Suppressor macrophage (primary cell): ENCODE results near the gene CEACAM1.
"Not testable (repeated sequence)": the region's sequence is repeated elsewhere in the genome, so short reads cannot be mapped to it uniquely, and the experiment has no call there.

Source experiments
- DNase-seq, 4 experiments: peaks; one replicate each; pipeline ENCODE4 v3.0.0-alpha.2; 2020 to 2022
- total RNA-seq, 17 experiments: gene quantifications; one replicate each; lab custom pipeline; 2026; ENCODE audit warnings: mixed read lengths in 6 of 17, inconsistent platforms in 3 of 17; lab: John Stamatoyannopoulos, UW

Gene CEACAM1
- 0 to 3.2 (median 0.03) reads per million in 17 experiments for total RNA-seq

DNA sequence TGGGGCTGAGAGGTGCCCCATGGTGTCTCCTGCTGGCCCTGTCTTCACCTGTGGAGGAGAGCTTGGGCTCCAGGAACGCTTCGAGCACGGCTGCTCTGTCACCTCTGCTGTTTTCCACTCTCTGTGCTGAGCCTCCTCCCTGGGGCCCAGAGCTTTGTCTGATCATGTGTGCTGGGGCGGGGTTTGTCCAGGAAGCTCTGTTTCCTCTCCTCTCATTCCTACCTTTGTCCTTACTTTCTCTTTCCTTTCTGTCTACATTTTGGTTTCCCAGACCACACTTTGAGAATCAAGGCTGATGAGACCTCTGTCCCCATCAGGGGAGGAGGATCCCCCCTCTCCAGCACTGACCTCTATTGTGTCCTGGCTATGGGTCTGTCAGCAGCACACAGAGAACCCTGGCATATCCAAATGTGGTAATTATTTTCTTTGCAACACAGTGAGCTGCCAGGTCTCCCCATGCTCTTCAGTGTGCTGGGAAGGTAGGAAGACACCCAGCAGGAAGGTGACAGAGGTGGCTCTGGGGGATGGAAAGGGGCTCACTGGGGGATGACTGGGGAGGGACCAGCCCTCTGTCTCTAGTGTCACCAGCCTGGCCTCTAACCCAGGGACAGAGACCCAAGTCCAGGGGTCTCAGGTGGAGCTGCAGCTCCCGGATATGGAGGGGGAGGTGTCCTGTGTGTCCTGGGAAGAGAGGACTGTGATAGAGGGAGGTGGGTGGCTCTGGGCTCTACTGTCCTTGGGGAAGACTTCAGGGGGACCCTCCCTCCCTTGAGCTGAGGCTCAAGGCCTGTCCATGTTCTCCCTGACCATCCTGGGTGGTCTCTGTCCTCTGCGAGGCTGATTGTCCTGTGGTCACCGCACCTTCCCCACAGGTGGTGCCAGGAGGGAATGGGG lies at the start of gene CEACAM1:
CEACAM1 (minus strand) TSS at position 128 of the 894 bp plus-strand sequence; CDS start at position 21, 107 bp downstream.
- DNase-seq, result peak; percentile 12 to 52 (median 39)

GRCh38 chr19:42577016-42577415 lies 48.7 kb upstream of the CEACAM1 start:
- DNase-seq, result peak in 3 of 4 experiments; percentile 41 to 56 (median 47)

GRCh38 chr19:42576241-42576640 lies 48.0 kb upstream of the CEACAM1 start:
- DNase-seq, result no peak

DNA sequence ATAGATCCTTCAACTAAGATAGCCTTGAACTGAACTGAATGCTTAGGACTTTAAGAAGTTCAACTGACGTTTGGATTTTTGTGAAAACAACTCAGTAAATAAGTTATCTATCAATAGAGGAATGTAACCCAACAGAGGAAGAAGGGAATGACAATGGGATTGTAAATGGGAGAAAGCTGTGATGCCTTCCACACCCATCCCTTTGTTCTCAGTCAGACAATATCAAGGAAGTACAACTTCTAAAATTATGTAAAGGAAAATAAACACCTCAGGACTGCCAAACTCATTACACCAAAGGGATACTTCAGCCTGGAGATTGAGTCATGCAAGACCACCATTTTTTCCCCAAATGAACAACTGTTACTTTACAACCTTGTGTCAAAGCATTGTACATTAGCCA lies 45.4 kb upstream of the CEACAM1 start:
- DNase-seq, result no peak

GRCh38 chr19:42571116-42571515 lies 42.8 kb upstream of the CEACAM1 start:
- peak in 2 of 4 experiments; percentile 44 to 51 for DNase-seq

DNA sequence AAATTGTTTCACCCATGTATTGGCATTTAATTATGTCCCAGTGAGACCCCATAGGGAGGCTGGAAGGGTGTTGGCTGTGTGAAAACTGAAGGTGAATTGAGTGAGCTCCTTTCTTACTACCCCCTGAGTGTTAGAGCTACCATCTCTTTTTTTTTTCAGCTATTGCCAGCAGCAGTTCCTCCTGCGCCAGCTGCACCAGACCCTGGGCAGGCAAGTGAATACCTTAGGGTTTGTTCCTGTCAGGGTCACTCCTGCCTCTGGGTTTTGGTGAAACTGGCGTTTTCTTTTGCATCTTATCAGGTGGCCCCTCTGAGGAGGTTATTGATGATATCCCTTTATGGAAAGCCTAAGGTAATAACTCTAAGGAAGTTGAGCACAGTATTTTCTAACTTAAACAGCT lies 40.9 kb upstream of the CEACAM1 start:
- no peak for DNase-seq

GRCh38 chr19:42568006-42568405 lies 39.7 kb upstream of the CEACAM1 start:
- DNase-seq, result peak; percentile 33 to 79 (median 62)

DNA sequence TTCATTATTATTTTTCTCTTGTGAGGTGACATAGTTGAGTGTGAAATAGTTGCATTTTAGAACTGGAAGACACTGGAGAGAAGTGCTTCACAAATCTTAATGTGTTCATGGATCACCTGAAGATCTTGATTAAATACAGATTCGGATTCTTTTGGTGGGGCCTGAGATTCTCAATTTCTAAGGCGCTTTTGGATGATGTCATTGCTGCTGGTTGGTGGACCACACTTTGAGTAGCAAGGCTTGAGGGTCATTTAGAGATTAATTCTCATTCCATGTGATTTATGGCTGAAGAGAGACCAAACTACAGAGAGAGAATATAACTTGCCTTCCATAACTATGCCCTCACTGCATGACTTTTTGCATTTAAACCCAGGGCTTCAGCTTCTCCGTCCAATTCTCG lies 39.3 kb upstream of the CEACAM1 start:
- no peak for DNase-seq

GRCh38 chr19:42563352-42564210 lies 35.3 kb upstream of the CEACAM1 start:
- peak; percentile 65 to 76 (median 68) for DNase-seq

GRCh38 chr19:42561512-42561911 lies 33.2 kb upstream of the CEACAM1 start:
- no peak for DNase-seq

GRCh38 chr19:42560731-42561130 lies 32.5 kb upstream of the CEACAM1 start:
- no peak for DNase-seq

DNA sequence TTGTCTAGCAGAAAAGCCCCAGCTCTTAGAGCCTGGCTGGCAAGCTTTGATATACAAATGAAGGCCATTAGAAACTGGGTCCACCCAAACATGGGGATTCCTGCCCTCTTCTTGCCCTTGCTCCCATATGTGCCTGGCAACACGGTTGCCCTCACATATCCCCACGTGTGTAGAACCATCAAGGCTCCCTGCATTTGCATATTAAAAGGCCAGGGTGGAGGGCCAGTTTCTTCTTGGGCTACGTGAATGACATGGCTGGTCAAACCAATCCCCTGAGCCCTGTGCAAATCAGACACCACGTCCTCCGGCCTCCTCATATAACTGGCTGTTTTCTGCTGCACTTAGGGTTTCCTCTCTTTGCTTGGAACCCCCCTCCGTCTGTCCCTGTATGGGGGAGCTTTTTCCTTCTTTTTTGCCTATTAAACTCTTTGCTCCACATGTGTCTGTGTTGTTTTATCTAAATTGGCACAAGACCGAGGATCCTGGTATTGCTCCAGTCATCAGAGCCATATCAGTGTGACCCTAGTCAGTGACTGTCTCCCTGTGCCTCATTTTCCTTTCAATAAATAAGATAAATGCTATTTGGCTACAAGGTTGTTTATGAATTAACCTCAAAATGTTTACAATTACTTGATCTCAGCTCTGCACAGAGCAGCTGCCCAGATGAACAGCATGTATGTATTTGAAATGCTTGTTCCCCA lies 30.3 kb upstream of the CEACAM1 start:
- DNase-seq, result no peak

GRCh38 chr19:42557386-42557871 lies 29.1 kb upstream of the CEACAM1 start:
- DNase-seq, result not testable (repeated sequence)

DNA sequence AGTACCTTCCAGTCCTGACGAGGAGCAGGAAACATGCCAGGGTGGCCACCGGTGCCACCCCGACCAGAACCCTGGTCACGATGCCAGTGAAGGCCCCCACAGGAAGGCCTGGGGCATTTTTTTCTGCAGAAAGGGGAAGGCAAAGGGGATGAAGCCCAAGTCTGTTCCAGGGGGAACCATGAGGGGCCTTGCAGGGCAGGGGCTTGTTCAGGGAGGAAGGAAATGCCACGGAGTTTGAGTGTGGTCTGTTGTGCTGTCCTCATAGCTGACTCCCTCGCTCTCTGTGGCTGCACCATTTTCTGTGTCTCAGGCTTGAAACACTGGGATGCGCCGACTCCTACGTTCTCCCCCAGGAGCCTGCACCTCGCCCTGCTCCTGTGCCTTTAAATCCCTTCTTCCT lies 27.5 kb upstream of the CEACAM1 start:
- peak in 1 of 4 experiments; percentile 27 for DNase-seq

DNA sequence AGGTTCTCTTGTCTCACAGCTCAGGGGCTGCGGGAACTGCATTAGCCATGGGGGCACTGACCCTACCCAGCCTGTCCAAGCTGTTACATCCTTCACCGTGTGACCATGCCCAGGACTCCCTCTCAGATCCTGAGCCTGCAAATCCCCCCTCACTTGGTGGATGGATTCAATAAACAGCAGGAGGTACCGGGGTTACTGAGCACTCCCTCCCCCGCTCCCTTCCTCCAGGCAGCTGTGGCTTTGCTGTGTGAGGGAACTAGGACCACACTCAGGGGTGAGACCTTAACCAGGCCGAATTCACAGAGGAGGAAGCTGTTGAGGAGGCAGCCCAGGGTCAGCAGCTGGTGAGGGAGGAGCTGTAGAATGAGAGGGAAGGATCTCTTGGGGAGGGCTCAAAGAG lies 27.0 kb upstream of the CEACAM1 start:
- peak; percentile 51 to 75 (median 66) for DNase-seq

- DNase-seq, result no peak
Observed at GRCh38 chr19:42554046-42554575, 25.8 kb upstream of the CEACAM1 start.

DNA sequence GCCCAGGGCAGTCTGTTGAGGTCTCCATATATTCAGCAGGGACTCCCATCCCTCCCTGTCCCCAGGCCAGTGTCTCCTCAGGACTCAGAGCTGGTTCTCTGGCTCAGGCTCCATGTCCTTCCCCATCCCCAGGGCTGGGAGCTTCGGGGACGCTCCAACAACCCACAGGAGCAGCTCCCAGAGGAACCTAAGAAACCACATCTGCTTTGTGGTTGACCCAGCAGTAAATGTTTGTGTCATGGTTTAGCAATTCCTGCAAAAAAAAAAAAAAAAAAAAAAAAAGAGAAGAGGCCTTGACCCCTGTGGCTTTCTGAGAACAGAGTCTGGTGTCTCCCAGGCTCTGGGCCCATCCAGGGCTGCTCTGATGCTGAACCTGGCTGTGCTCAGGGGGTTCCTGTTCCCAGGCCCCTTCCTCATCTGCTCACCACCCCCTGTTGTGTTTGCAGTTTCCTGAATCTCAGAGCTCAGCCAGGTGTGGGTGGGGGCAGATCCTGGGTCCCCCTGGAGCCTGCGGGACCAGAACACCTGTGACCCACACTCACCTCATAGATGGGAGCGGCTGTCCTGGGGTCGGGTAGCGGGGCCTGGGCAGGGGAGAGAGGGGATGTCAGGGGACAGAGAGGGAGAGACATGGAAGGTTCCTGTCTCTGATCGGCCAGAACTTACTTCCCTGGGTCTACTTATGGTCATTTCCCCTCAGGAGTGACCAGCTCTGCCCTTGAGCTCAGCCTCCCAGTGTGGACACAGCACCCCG lies 25.2 kb upstream of the CEACAM1 start:
- peak; percentile 79 to 93 (median 92) for DNase-seq

DNA sequence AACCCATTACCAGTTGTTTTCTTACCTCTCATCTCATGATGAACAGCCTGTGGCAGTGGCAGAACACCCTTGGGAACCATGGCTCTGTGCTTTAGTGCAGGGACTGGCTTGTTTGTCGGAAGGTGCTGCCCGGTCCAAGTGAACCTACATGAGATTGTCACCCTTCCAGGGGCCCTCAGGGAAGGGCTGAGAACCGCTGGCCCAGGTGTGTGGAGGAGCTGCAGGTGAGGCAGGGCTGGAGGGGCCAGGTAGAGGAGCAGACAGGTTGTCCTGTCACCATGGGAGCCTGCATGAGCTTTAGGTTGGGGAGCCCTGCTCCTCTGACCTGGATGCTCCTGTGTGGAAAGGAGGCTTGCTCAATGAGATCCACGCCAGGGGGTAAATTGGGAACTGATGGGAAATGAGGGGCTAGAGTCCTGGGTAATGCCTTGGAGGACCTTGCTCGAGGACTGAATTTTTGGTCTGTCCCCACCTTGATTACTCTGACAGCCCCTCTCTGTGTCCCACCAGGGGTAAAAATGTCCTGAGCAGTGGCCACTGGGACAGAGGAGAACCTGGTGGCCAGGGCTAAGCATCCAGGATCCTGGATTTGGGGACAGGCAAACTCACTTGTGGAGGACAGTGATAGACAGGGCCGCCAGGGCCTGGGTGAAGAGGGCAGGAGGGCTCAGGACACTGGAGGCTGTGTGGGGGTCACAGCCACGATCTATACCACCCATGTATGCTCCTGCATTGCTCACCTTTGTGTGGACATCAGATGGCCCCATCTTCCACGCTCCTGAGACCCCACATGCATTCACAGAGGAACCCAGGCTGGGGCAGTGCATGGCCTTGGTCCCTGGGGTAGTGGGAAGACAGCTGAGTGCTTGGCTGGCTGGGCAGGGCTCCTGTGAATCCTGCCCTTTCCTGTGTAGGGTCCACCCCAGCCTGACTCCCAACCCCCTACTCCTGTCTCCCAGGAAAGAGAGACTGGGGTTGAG lies 24.1 kb upstream of the CEACAM1 start:
- no peak for DNase-seq

DNA sequence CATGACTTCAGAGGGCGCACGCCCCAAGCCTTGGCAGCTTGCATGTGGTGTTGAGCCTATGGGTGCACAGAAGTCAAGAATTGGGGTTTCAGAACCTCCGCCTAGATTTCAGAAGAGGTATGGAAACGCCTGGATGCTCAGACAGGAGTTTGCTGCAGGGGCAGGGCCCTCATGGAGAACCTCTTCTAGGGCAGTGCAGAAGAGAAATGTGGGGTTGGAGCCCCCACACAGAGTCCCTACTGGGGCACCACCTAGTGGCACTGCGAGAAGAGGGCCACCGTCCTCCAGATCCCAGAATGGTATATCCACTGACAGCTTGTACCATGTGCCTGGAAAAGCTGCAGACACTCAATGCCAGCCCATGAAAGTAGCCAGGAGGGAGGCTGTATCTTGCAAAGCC lies 22.2 kb upstream of the CEACAM1 start:
- not testable (repeated sequence) for DNase-seq

DNA sequence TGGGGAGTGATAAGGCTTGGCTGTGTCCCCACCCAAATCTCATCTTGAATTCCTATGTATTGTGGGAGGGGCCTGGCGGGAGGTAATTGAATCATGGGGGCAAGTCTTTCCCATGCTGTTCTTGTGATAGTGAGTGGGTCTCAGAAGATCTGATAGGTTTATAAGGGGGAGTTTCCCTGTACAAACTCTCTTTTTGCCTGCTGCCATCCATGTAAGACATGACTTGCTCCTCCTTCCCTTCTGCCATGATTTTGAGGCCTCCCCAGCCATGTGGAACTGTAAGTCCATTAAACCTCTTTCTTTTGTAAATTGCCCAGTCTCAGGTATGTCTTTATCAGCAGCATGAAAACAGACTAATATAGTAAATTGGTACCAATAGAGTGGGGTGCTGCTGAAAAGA lies 20.8 kb upstream of the CEACAM1 start:
- DNase-seq, result not testable (repeated sequence)
